Ureter (tissue), 1 donor: Measurements from ENCODE around the gene WWTR1. TPM values are rescaled to one million over a fixed set of nuclear protein-coding genes. Genes with fewer than 3 reads are reported as not detected.

Experiments
- DNase-seq: peaks from one replicate; pipeline ENCODE4 v3.0.0-alpha.2; 2020; ENCODE audit warnings: low spot score
- total RNA-seq: library from RNA; stranded (reverse); gene quantifications from one replicate; pipeline ENCODE4 v1.2.4, GENCODE V29; 2023
- donor health status: DM: yes; HTN: yes; CAD: no.

Gene WWTR1
- total RNA-seq, 1 donor from 2014 or later: 67.1 TPM

GRCh38 chr3:149593418-149594160 lies 64.2 kb downstream of the WWTR1 start:
- DNase-seq: no peak

- DNase-seq: no peak
Observed at GRCh38 chr3:149592758-149593240, 65.0 kb downstream of the WWTR1 start.

DNA sequence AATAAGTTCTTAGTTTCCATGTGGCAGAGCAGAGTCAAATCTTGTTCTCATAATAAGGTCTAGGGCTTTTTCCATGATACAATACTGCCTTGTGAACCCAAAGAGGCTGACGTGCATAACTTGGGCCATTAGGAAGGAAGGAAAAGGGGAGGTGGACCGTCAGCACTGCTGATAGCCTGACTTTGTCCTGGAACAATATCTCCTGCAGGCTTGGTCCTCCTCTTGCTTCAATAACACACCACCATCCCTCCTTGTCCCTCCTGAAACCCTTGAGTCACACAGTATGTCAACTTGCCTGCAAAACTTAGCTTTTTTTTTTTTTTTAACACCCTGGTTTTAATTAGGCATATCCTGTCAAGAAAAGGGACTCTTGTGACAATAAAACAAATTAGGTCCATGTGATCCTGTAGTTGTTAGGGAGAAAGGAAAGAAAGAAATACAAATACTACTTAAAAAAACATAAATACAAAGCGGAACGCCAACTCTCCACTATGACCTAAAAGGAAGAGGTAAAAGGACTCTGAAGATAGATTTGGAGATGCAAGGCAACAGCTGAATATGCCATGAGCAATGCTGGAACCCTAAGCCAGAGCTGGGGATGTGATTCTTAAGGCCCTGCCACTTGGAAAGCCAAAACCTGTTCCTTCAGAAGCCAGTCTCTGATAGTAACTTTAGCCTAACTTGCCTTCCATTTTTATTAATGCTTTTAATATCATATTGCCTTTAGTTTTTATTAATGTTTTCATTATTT lies 67.0 kb downstream of the WWTR1 start:
- DNase-seq: no peak

GRCh38 chr3:149589332-149589731 lies 68.5 kb downstream of the WWTR1 start:
- DNase-seq: no peak

GRCh38 chr3:149588909-149589308 lies 68.9 kb downstream of the WWTR1 start:
- DNase-seq: no peak

DNA sequence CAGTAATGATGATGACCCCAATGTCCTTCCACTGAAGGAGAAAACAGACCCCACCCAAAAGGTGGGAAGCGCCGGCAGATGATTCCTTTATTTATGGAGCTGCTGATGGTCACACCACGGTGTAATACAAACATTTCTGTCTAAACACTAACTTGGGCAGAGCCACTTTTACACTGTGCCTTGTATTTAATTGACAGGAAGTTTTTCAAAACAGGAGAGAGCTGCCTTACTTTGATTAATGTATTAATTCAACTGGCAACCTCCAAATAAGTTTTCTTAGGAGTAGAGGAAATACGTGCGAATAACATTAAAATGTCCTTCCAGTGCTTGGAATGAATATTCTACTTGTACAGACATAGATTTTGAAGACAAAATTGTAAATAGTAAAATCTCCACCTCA lies 70.4 kb downstream of the WWTR1 start:
- no peak for DNase-seq

- DNase-seq: no peak
Observed at GRCh38 chr3:149586871-149587270, 71.0 kb downstream of the WWTR1 start.

GRCh38 chr3:149585401-149585726 lies 72.5 kb downstream of the WWTR1 start:
- DNase-seq: no peak

GRCh38 chr3:149583921-149584635 lies 73.7 kb downstream of the WWTR1 start:
- no peak for DNase-seq

- no peak for DNase-seq
Observed at GRCh38 chr3:149582395-149582794, 75.4 kb downstream of the WWTR1 start.

- no peak for DNase-seq
Observed at GRCh38 chr3:149581681-149582370, 76.0 kb downstream of the WWTR1 start.

GRCh38 chr3:149581248-149581647 lies 76.6 kb downstream of the WWTR1 start:
- DNase-seq: no peak

- no peak for DNase-seq
Observed at GRCh38 chr3:149579838-149580542, 77.8 kb downstream of the WWTR1 start.

- DNase-seq: no peak
Observed at GRCh38 chr3:149579161-149579560, 78.7 kb downstream of the WWTR1 start.

- DNase-seq: no peak
Observed at GRCh38 chr3:149577801-149578200, 80.0 kb downstream of the WWTR1 start.

GRCh38 chr3:149575961-149576564 lies 81.8 kb downstream of the WWTR1 start:
- DNase-seq: no peak

- DNase-seq: no peak
Observed at GRCh38 chr3:149575213-149575960, 82.4 kb downstream of the WWTR1 start.

DNA sequence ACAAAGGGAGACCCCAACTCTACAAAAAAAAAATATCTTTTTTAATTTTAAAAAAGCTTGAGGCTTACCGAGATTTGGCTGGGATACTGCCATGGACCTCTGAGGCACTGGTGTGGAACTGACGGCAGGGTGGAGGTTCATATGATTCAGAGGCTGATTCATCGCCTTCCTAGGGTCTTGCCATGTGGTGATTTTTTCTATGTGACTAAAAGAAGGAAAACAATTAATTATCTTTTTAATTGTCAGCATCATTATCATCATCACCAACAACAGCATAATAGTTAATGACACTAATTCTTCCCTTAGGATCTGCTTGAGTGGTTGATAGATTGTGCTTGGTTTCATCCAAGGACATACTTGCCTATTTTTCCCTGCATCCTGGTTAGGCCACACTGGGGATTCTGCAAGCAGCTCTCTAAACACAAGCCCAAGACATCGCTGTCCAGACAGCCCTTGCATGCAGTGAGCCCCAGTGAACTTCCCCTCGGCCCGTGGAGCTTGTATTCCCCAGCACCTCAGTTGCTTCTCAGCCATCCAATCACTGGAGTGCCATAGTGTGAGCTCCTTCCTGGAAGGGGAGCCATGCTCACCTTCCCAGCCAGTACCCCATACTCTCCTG lies 84.9 kb downstream of the WWTR1 start:
- no peak for DNase-seq

- no peak for DNase-seq
Observed at GRCh38 chr3:149571381-149571780, 86.4 kb downstream of the WWTR1 start.

DNA sequence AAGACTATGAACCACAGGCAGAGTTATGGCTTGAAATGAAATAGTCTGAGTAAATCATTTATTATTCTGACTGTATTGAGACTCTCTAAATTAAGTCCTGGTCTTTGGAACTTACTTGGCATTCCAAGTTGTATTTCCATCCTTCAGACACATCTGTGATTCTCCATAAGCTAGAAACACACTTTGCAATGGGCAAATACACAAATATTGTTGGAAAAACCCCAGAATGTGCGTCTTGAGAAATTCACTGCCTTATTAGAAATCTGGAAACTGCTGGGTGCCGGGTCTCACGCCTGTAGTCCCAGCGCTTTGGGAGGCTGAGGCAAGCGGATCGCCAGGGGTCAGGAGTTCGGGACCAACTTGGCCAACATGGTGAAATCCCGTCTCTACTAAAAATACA lies 87.8 kb downstream of the WWTR1 start:
- no peak for DNase-seq
